ENCODE measurements around the gene BEX4. TPM values are rescaled to one million over a fixed set of nuclear protein-coding genes. Genes with fewer than 3 reads are reported as not detected.
"Not testable (repeated sequence)": the region's sequence is repeated elsewhere in the genome, so short reads cannot be mapped to it uniquely, and the experiment has no call there.

The BEX4 gene
- total RNA-seq, 1 donor from 2014 or later: 85.0 TPM

- Mint-ChIP-seq H3K27me3 (ENCODE audit: unreplicated experiment) (peaks cover 6% of the 10 kb centered on the region), H3K36me3 (ENCODE audit: low read depth, unreplicated experiment) (peaks cover 7% of the 10 kb centered on the region), H3K9me3 (ENCODE audit: unreplicated experiment) (no peaks in the 10 kb centered on the region), H3K4me3 (ENCODE audit: unreplicated experiment) (no peak overlapping the region), H3K27ac (ENCODE audit: unreplicated experiment) (no peak overlapping the region), H3K4me1 (ENCODE audit: unreplicated experiment) (peaks cover 12% of the 10 kb centered on the region)
- no peak for TF ChIP-seq CTCF (IDR thresholded peaks at IDR 0.05; ENCODE audit: unreplicated experiment)
- peak; percentile 4 for DNase-seq (ENCODE audit: low spot score)
These were observed 5.8 kb downstream of the BEX4 start for GRCh38 chrX:103220511-103221323.

GRCh38 chrX:103225918-103226317, 11.0 kb downstream of the BEX4 start:
- H3K9me3 Mint-ChIP-seq (ENCODE audit: unreplicated experiment); H3K4me1 Mint-ChIP-seq (ENCODE audit: unreplicated experiment); H3K4me3 Mint-ChIP-seq (ENCODE audit: unreplicated experiment); H3K36me3 Mint-ChIP-seq (ENCODE audit: low read depth, unreplicated experiment); DNase-seq (ENCODE audit: low spot score); H3K27ac Mint-ChIP-seq (ENCODE audit: unreplicated experiment); H3K27me3 Mint-ChIP-seq (ENCODE audit: unreplicated experiment): not testable (repeated sequence)

GRCh38 chrX:103233263-103233662, 18.4 kb downstream of the BEX4 start:
- H3K4me3 Mint-ChIP-seq (ENCODE audit: unreplicated experiment): no peak overlapping the region
- H3K27me3 Mint-ChIP-seq (ENCODE audit: unreplicated experiment): no peaks in the 10 kb centered on the region

GRCh38 chrX:103234869-103235268, 20.0 kb downstream of the BEX4 start:
- H3K4me3 Mint-ChIP-seq (ENCODE audit: unreplicated experiment): no peak overlapping the region
- H3K9me3 Mint-ChIP-seq (ENCODE audit: unreplicated experiment): no peaks in the 10 kb centered on the region
- no peak for DNase-seq (ENCODE audit: low spot score)
- TF ChIP-seq CTCF (IDR thresholded peaks at IDR 0.05; ENCODE audit: unreplicated experiment): no peak
- H3K36me3 Mint-ChIP-seq (ENCODE audit: low read depth, unreplicated experiment): no peaks in the 10 kb centered on the region
- H3K27ac Mint-ChIP-seq (ENCODE audit: unreplicated experiment): no peak overlapping the region
- no peaks in the 10 kb centered on the region for H3K27me3 Mint-ChIP-seq (ENCODE audit: unreplicated experiment)
- H3K4me1 Mint-ChIP-seq (ENCODE audit: unreplicated experiment): peaks cover 7% of the 10 kb centered on the region

More at GRCh38 chrX:103233263-103233662, 18.4 kb downstream of the BEX4 start:
- Mint-ChIP-seq H3K4me1 (ENCODE audit: unreplicated experiment) (peaks cover 7% of the 10 kb centered on the region), H3K36me3 (ENCODE audit: low read depth, unreplicated experiment) (no peaks in the 10 kb centered on the region), H3K9me3 (ENCODE audit: unreplicated experiment) (no peaks in the 10 kb centered on the region), H3K27ac (ENCODE audit: unreplicated experiment) (no peak overlapping the region)
- no peak for TF ChIP-seq CTCF (IDR thresholded peaks at IDR 0.05; ENCODE audit: unreplicated experiment)
- no peak for DNase-seq (ENCODE audit: low spot score)

GRCh38 chrX:103235608-103236007, 20.7 kb downstream of the BEX4 start:
- H3K9me3 Mint-ChIP-seq (ENCODE audit: unreplicated experiment); H3K36me3 Mint-ChIP-seq (ENCODE audit: low read depth, unreplicated experiment); H3K4me1 Mint-ChIP-seq (ENCODE audit: unreplicated experiment); DNase-seq (ENCODE audit: low spot score); H3K27me3 Mint-ChIP-seq (ENCODE audit: unreplicated experiment); H3K27ac Mint-ChIP-seq (ENCODE audit: unreplicated experiment); H3K4me3 Mint-ChIP-seq (ENCODE audit: unreplicated experiment): not testable (repeated sequence)

GRCh38 chrX:103236296-103236695, 21.4 kb downstream of the BEX4 start:
- H3K4me3 Mint-ChIP-seq (ENCODE audit: unreplicated experiment): no peak overlapping the region
- H3K36me3 Mint-ChIP-seq (ENCODE audit: low read depth, unreplicated experiment): no peaks in the 10 kb centered on the region
- no peak for DNase-seq (ENCODE audit: low spot score)
- H3K27me3 Mint-ChIP-seq (ENCODE audit: unreplicated experiment): no peaks in the 10 kb centered on the region
- no peaks in the 10 kb centered on the region for H3K9me3 Mint-ChIP-seq (ENCODE audit: unreplicated experiment)
- TF ChIP-seq CTCF (IDR thresholded peaks at IDR 0.05; ENCODE audit: unreplicated experiment): no peak
- H3K4me1 Mint-ChIP-seq (ENCODE audit: unreplicated experiment): peaks cover 7% of the 10 kb centered on the region
- peak overlapping the region; percentile 52 for H3K27ac Mint-ChIP-seq (ENCODE audit: unreplicated experiment)
